MM.1S (cell line): Measurements from ENCODE around the gene ANG.
"Not testable (repeated sequence)": the region's sequence is repeated elsewhere in the genome, so short reads cannot be mapped to it uniquely, and the experiment has no call there.

Experiments
- DNase-seq: peaks from one replicate; pipeline ENCODE4 v3.0.0-alpha.2; 2015
- H2AFZ ChIP-seq: fragments of 300-600 bp; sonication (generic); 2 replicates; pipeline ENCODE4 v1.6.0; 2016; ENCODE audit warnings: antibody characterized with exemption, low read length
- H3F3A ChIP-seq: fragments of 300-600 bp; sonication (generic); 2 replicates; pipeline ENCODE4 v1.6.1; 2016; ENCODE audit warnings: mild to moderate bottlenecking, antibody characterized with exemption, low read length, moderate library complexity, mixed read lengths; ENCODE audit not compliant: insufficient read depth
- H3K27ac ChIP-seq: fragments of 300-600 bp; sonication (generic); 2 replicates; pipeline ENCODE4 v1.5.1; 2016; ENCODE audit warnings: mild to moderate bottlenecking, low read length
- H3K27me3 ChIP-seq: fragments of 300-600 bp; sonication (generic); replicated peaks from 2 replicates; pipeline ENCODE4 v1.6.0; 2016; ENCODE audit warnings: low read length; ENCODE audit not compliant: insufficient read depth
- H3K36me3 ChIP-seq: fragments of 300-600 bp; sonication (generic); replicated peaks from 2 replicates; pipeline ENCODE4 v1.6.1; 2016; ENCODE audit warnings: mild to moderate bottlenecking, low read length, mixed read lengths; ENCODE audit not compliant: insufficient read depth
- H3K4me1 ChIP-seq: fragments of 300-600 bp; sonication (generic); 2 replicates; pipeline ENCODE4 v1.6.1; 2016; ENCODE audit warnings: low read length, mixed read lengths
- H3K4me2 ChIP-seq: fragments of 300-600 bp; sonication (generic); 2 replicates; pipeline ENCODE4 v1.6.0; 2016; ENCODE audit warnings: low read depth, low read length
- H3K4me3 ChIP-seq: fragments of 300-600 bp; sonication (generic); 2 replicates; pipeline ENCODE4 v1.5.1; 2016; ENCODE audit warnings: low read length, mixed read lengths
- H3K79me2 ChIP-seq: fragments of 300-600 bp; sonication (generic); 2 replicates; pipeline ENCODE4 v1.6.1; 2016; ENCODE audit warnings: mixed run types, low read length, mixed read lengths
- H3K9ac ChIP-seq: fragments of 300-600 bp; sonication (generic); 2 replicates; pipeline ENCODE4 v1.6.1; 2016; ENCODE audit warnings: low read length, mixed read lengths
- H3K9me2 ChIP-seq: fragments of 300-600 bp; sonication (generic); replicated peaks from 2 replicates; pipeline ENCODE4 v1.6.1; 2016; ENCODE audit warnings: mild to moderate bottlenecking, low read length, mixed read lengths; ENCODE audit not compliant: insufficient read depth
- H3K9me3 ChIP-seq: fragments of 300-600 bp; sonication (generic); replicated peaks from 2 replicates; pipeline ENCODE4 v1.6.1; 2016; ENCODE audit warnings: mild to moderate bottlenecking, low read length, mixed read lengths; ENCODE audit not compliant: insufficient read depth
- H4K20me1 ChIP-seq: fragments of 300-600 bp; sonication (generic); 2 replicates; pipeline ENCODE4 v1.6.1; 2016; ENCODE audit warnings: mild to moderate bottlenecking, low read length, moderate library complexity, mixed read lengths; ENCODE audit not compliant: insufficient read depth
- CTCF ChIP-seq: fragments of 300-600 bp; sonication (generic); IDR thresholded peaks from 2 replicates; pipeline ENCODE4 v1.5.1; 2016; ENCODE audit warnings: antibody characterized with exemption, low read length, mixed read lengths
- EZH2 ChIP-seq: fragments of 300-600 bp; sonication (generic); optimal IDR thresholded peaks from 2 replicates; pipeline ENCODE3; 2017; ENCODE audit warnings: low read depth, mild to moderate bottlenecking, antibody characterized with exemption, low read length, mixed read lengths
- EZH2phosphoT487 ChIP-seq: fragments of 300-600 bp; sonication (generic); IDR thresholded peaks from 2 replicates; pipeline ENCODE4 v1.6.1; 2018; ENCODE audit warnings: antibody characterized with exemption, low read length

Gene ANG

GRCh38 chr14:20699931-20700330 lies 11.4 kb downstream of the ANG start:
- Histone ChIP-seq H2AFZ (no peak overlapping the region), H3K36me3 (no peaks in the 10 kb centered on the region), H3K79me2 (no peaks in the 10 kb centered on the region), H3K4me1 (no peaks in the 10 kb centered on the region), H3K27me3 (no peaks in the 10 kb centered on the region), H3K27ac (no peak overlapping the region), H3K9me2 (no peaks in the 10 kb centered on the region), H3K9ac (no peak overlapping the region), H3K9me3 (no peaks in the 10 kb centered on the region), H3K4me2 (no peak overlapping the region), H4K20me1 (no peaks in the 10 kb centered on the region), H3K4me3 (no peak overlapping the region), H3F3A (no peaks in the 10 kb centered on the region)
- DNase-seq = no peak
- TF ChIP-seq EZH2phosphoT487 = no peak
- no peak for TF ChIP-seq CTCF
- no peak for TF ChIP-seq EZH2

- H3K27me3 ChIP-seq, DNase-seq, H3K9me2 ChIP-seq, H3K36me3 ChIP-seq, H3F3A ChIP-seq, H2AFZ ChIP-seq, H3K27ac ChIP-seq, H3K4me3 ChIP-seq, H3K9ac ChIP-seq, H3K79me2 ChIP-seq, H3K4me2 ChIP-seq, H4K20me1 ChIP-seq, H3K9me3 ChIP-seq, H3K4me1 ChIP-seq: not testable (repeated sequence)
Measured at GRCh38 chr14:20700965-20701364, 12.4 kb downstream of the ANG start.

DNA sequence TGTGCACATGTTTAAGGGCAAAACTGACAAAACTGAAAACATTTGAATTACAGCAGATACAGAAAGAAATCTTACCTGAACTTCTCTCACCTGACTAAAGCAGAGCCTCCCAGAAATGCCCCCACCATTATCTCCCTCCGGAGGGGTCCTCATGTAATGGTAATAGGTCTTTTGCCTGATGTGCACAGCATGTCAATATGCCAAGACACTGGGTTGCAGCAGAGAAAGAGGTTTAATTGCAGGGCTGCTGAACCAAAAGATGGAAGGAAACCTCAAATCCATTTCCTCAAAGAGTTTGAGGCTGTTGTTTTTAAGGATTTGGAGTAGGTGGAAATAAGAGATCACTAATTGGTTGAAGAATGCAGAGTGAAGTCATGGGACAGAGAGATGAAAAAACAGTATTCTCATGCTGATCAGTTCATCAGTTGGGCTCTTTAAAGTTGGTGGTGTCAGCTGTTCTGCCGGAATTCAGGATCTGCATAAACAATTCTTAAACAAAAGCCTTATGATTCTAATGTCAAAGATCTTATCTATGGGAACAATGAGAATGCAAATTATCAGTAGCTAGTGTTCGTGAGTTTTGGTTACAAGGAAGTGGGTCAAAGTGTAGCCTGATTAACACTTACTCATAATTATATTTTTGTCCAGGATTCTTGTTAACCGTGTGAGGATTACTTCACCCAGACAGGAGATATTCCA lies 18.2 kb downstream of the ANG start:
- H3K9ac ChIP-seq = no peak overlapping the region
- H3K27me3 ChIP-seq = no peaks in the 10 kb centered on the region
- no peaks in the 10 kb centered on the region for H3K79me2 ChIP-seq
- TF ChIP-seq EZH2 (no peak), EZH2phosphoT487 (no peak), CTCF (no peak)
- no peak overlapping the region for H3K4me3 ChIP-seq
- no peaks in the 10 kb centered on the region for H3F3A ChIP-seq
- H4K20me1 ChIP-seq = no peaks in the 10 kb centered on the region
- no peak overlapping the region for H3K27ac ChIP-seq
- H3K4me2 ChIP-seq = no peak overlapping the region
- H3K9me3 ChIP-seq = no peaks in the 10 kb centered on the region
- no peaks in the 10 kb centered on the region for H3K9me2 ChIP-seq
- no peaks in the 10 kb centered on the region for H3K36me3 ChIP-seq
- DNase-seq = no peak
- H2AFZ ChIP-seq = no peak overlapping the region
- H3K4me1 ChIP-seq = no peaks in the 10 kb centered on the region

GRCh38 chr14:20707622-20708021 lies 19.1 kb downstream of the ANG start:
- TF ChIP-seq EZH2phosphoT487 (no peak), EZH2 (no peak), CTCF (no peak)
- H3F3A ChIP-seq = no peaks in the 10 kb centered on the region
- H3K4me1 ChIP-seq = no peaks in the 10 kb centered on the region
- H3K36me3 ChIP-seq = no peaks in the 10 kb centered on the region
- no peak overlapping the region for H2AFZ ChIP-seq
- H3K4me3 ChIP-seq = no peak overlapping the region
- no peak overlapping the region for H3K27ac ChIP-seq
- no peaks in the 10 kb centered on the region for H4K20me1 ChIP-seq
- no peak overlapping the region for H3K4me2 ChIP-seq
- no peak overlapping the region for H3K9ac ChIP-seq
- DNase-seq = no peak
- no peaks in the 10 kb centered on the region for H3K79me2 ChIP-seq
- H3K27me3 ChIP-seq = no peaks in the 10 kb centered on the region
- H3K9me2 ChIP-seq = no peaks in the 10 kb centered on the region
- H3K9me3 ChIP-seq = no peaks in the 10 kb centered on the region
